ENCODE measurements around the gene RAD51AP2.

- TF ChIP-seq YY1 (IDR thresholded peaks at IDR 0.05; ENCODE audit: insufficient read depth, insufficient read length): no peak
- TF ChIP-seq ZNF274 (IDR thresholded peaks at IDR 0.05; ENCODE audit: low read depth, low read length): no peak
- TF ChIP-seq SUZ12 (IDR thresholded peaks at IDR 0.05; ENCODE audit: extremely low read depth, insufficient read depth, insufficient read length): no peak
Measured at GRCh38 chr2:17470855-17471641, 47.2 kb downstream of the RAD51AP2 start.
